HepG2 (cell line): ENCODE results near the gene LRP1B. TPM values are rescaled to one million over a fixed set of nuclear protein-coding genes. Genes with fewer than 3 reads are reported as not detected.

Experiments used
- ATAC-seq: fragments of 200-7000 bp; cut with Tn5 transposase; 3 replicates; pipeline ENCODE4 v1.9.1; 2020; ENCODE audit warnings: mild to moderate bottlenecking, moderate library complexity
- BruUV-seq: library from RNA; stranded (reverse); fragments of 400-500 nt; replicated peaks from 2 replicates; lab custom pipeline; 2021; lab: Mats Ljungman, UMichigan
- CTCF ChIA-PET: fragments of 300-600 bp; formaldehyde crosslinking; extraction: SDS; loops from one replicate; lab custom pipeline; 2021; ENCODE audit warnings: low total read pairs, inconsistent platforms, low intra/inter-chr PET ratio; lab: Yijun Ruan, JAX
- POLR2A ChIA-PET: fragments of 350-600 bp; sonication (Branson Sonifier 250); formaldehyde crosslinking; loops from one replicate; lab custom pipeline; 2020; ENCODE audit warnings: antibody characterized with exemption, inconsistent platforms; lab: Yijun Ruan, JAX
- DNase-seq: peaks from one replicate; pipeline ENCODE4 v3.0.0-alpha.2; 2015; ENCODE audit warnings: low spot score
- FAIRE-seq: peaks from 3 replicates; lab custom pipeline; 2011; peaks lifted over from hg19 to GRCh38; lab: Jason Lieb, UNC
- H2AFZ ChIP-seq: one replicate; pipeline ENCODE4 v1.6.1; 2011; ENCODE audit warnings: low read length, inconsistent platforms
- H3K27ac ChIP-seq: fragments of 300-600 bp; 3 replicates; pipeline ENCODE4 v1.8.0; 2011; ENCODE audit warnings: mixed run types, mild to moderate bottlenecking, mixed read lengths, low read length, inconsistent platforms; ENCODE audit not compliant: insufficient read depth; ENCODE audit errors: extremely low read length
- H3K27me3 ChIP-seq, 2 experiments: fragments of 200-600 bp in 1 of 2; 2 replicates in 1 of 2; 3 replicates in 1 of 2; pipeline versions ENCODE4 v1.6.0 to v1.8.0; 2011; ENCODE audit warnings: low read length in 2 of 2, mild to moderate bottlenecking in 2 of 2, moderate library complexity in 2 of 2, inconsistent platforms in 1 of 2; ENCODE audit not compliant: insufficient read depth in 2 of 2, control insufficient read depth in 1 of 2
- H3K36me3 ChIP-seq, 2 experiments: fragments of 200-600 bp in 1 of 2; replicated peaks in 1 of 2; 2 replicates in 1 of 2; 3 replicates in 1 of 2; pipeline versions ENCODE4 v1.5.1 to v1.8.0; 2011; ENCODE audit warnings: low read length in 2 of 2, inconsistent platforms in 1 of 2; ENCODE audit not compliant: insufficient read depth in 2 of 2, control insufficient read depth in 1 of 2
- H3K4me1 ChIP-seq: 2 replicates; pipeline ENCODE4 v1.5.1; 2012; ENCODE audit warnings: low read length, inconsistent platforms; ENCODE audit not compliant: insufficient read depth
- H3K4me2 ChIP-seq: 2 replicates; pipeline ENCODE4 v1.6.0; 2011; ENCODE audit warnings: low read depth, low read length, inconsistent platforms
- H3K4me3 ChIP-seq, 3 experiments: fragments of 200-600 bp in 1 of 3; sonication (generic), shearing (Covaris generic) in 1 of 3; replicated peaks in 1 of 3; 2 replicates each; pipeline ENCODE4 v1.5.1; 2011 to 2016; ENCODE audit warnings: low read length in 3 of 3, inconsistent platforms in 2 of 3, low read depth in 2 of 3, mild to moderate bottlenecking in 2 of 3, control low read depth in 1 of 3, mixed read lengths in 1 of 3; ENCODE audit not compliant: insufficient read depth in 1 of 3
- H3K79me2 ChIP-seq: one replicate; pipeline ENCODE4 v1.6.1; 2011; ENCODE audit warnings: low read length, inconsistent platforms; ENCODE audit not compliant: insufficient read depth
- H3K9ac ChIP-seq: 2 replicates; pipeline ENCODE4 v1.6.0; 2011; ENCODE audit warnings: mild to moderate bottlenecking, low read depth, low read length, inconsistent platforms; ENCODE audit not compliant: insufficient read depth
- H3K9me3 ChIP-seq: 2 replicates; pipeline ENCODE4 v1.5.1; 2012; ENCODE audit warnings: mild to moderate bottlenecking, low read length
- H4K20me1 ChIP-seq: 2 replicates; pipeline ENCODE4 v1.6.0; 2011; ENCODE audit warnings: inconsistent platforms, mild to moderate bottlenecking, low read length, moderate library complexity; ENCODE audit not compliant: insufficient read depth
- CHCHD3 ChIP-seq: sonication (generic); formaldehyde crosslinking; IDR thresholded peaks from 2 replicates; pipeline ENCODE4 v1.8.0; 2022; ENCODE audit warnings: mild to moderate bottlenecking, missing genetic modification reagents, moderate library complexity
- GTF2F1 ChIP-seq: fragments of 150-350 bp; IDR thresholded peaks from 2 replicates; pipeline ENCODE4 v1.6.1; 2014; ENCODE audit warnings: low read length
- HIVEP1 ChIP-seq: sonication (generic); formaldehyde crosslinking; IDR thresholded peaks from 2 replicates; pipeline ENCODE4 v1.4.0; 2020; ENCODE audit warnings: mild to moderate bottlenecking, missing genetic modification reagents
- KAT8 ChIP-seq: IDR thresholded peaks from 2 replicates; pipeline ENCODE4 v1.6.1; 2016; ENCODE audit warnings: missing genetic modification reagents, missing compliant biosample characterization
- KDM4B ChIP-seq: sonication (generic); formaldehyde crosslinking; IDR thresholded peaks from 2 replicates; pipeline ENCODE4 v1.4.0; 2020; ENCODE audit warnings: missing genetic modification reagents
- MAFK ChIP-seq, 2 experiments: IDR thresholded peaks in 1 of 2; conservative IDR thresholded peaks in 1 of 2; 2 replicates each; pipeline ENCODE4 v1.6.1; 2011; ENCODE audit warnings: improper control_type of control experiment in 2 of 2, low read length in 2 of 2
- MIXL1 ChIP-seq: IDR thresholded peaks from 2 replicates; pipeline ENCODE4 v1.6.1; 2016
- NCOA5 ChIP-seq: sonication (generic); formaldehyde crosslinking; IDR thresholded peaks from 2 replicates; pipeline ENCODE4 v1.4.0; 2020; ENCODE audit warnings: missing genetic modification reagents
- PHF8 ChIP-seq: sonication (generic); formaldehyde crosslinking; IDR thresholded peaks from 2 replicates; pipeline ENCODE4 v1.5.0; 2020; ENCODE audit warnings: missing genetic modification reagents
- RARA ChIP-seq: IDR thresholded peaks from 2 replicates; pipeline ENCODE4 v1.6.1; 2016; ENCODE audit warnings: missing genetic modification reagents, missing compliant biosample characterization
- REPIN1 ChIP-seq: sonication (generic); formaldehyde crosslinking; IDR thresholded peaks from 2 replicates; pipeline ENCODE4 v1.8.0; 2022; ENCODE audit warnings: missing genetic modification reagents, low read depth, mild to moderate bottlenecking, borderline replicate concordance
- SOX6 ChIP-seq, 2 experiments: fragments of 450-650 bp in 1 of 2; sonication (generic) in 1 of 2; formaldehyde crosslinking in 1 of 2; IDR thresholded peaks; 2 replicates each; pipeline versions ENCODE4 v1.4.0 to v1.6.1; 2017 to 2020; ENCODE audit warnings: antibody characterized with exemption in 1 of 2, mild to moderate bottlenecking in 1 of 2, missing genetic modification reagents in 1 of 2
- SYNCRIP ChIP-seq: fragments of 200-400 bp; formaldehyde crosslinking; IDR thresholded peaks from 2 replicates; pipeline ENCODE4 v1.6.1; 2018; ENCODE audit warnings: mild to moderate bottlenecking, low read depth, low read length; ENCODE audit not compliant: insufficient read depth
- TCF12 ChIP-seq, 2 experiments: fragments of 450-650 bp in 1 of 2; sonication (generic) in 1 of 2; formaldehyde crosslinking in 1 of 2; IDR thresholded peaks; 2 replicates each; pipeline versions ENCODE4 v1.6.1 to v1.8.0; 2017 to 2022; ENCODE audit warnings: antibody characterized with exemption in 1 of 2, mild to moderate bottlenecking in 1 of 2, missing genetic modification reagents in 1 of 2, moderate library complexity in 1 of 2
- ZC3H13 ChIP-seq: sonication (generic); formaldehyde crosslinking; IDR thresholded peaks from 2 replicates; pipeline ENCODE4 v1.8.1; 2023; ENCODE audit warnings: mild to moderate bottlenecking, missing genetic modification reagents, moderate library complexity
- ZNF33B ChIP-seq: sonication (generic); formaldehyde crosslinking; IDR thresholded peaks from 2 replicates; pipeline ENCODE4 v1.5.1; 2020; ENCODE audit warnings: mild to moderate bottlenecking, missing genetic modification reagents
- ZNF441 ChIP-seq: sonication (generic); formaldehyde crosslinking; IDR thresholded peaks from 2 replicates; pipeline ENCODE4 v1.7.0; 2021; ENCODE audit warnings: missing genetic modification reagents, borderline replicate concordance
- ZNF530 ChIP-seq: sonication (generic); formaldehyde crosslinking; IDR thresholded peaks from 2 replicates; pipeline ENCODE4 v1.5.0; 2020; ENCODE audit warnings: low read depth, mild to moderate bottlenecking, missing genetic modification reagents
- ZNF672 ChIP-seq: sonication (generic); formaldehyde crosslinking; IDR thresholded peaks from 2 replicates; pipeline ENCODE4 v1.8.1; 2022; ENCODE audit warnings: missing genetic modification reagents
- ZNF850 ChIP-seq: sonication (generic); formaldehyde crosslinking; conservative IDR thresholded peaks from 2 replicates; pipeline ENCODE4 v1.9.0; 2021; ENCODE audit warnings: mild to moderate bottlenecking, missing genetic modification reagents
- ZSCAN20 ChIP-seq: sonication (generic); formaldehyde crosslinking; IDR thresholded peaks from 2 replicates; pipeline ENCODE4 v1.4.0; 2020; ENCODE audit warnings: missing genetic modification reagents, mild to moderate bottlenecking, borderline replicate concordance
- ZSCAN31 ChIP-seq: sonication (generic); formaldehyde crosslinking; IDR thresholded peaks from 2 replicates; pipeline ENCODE4 v1.5.0; 2020; ENCODE audit warnings: low read depth, mild to moderate bottlenecking, missing genetic modification reagents
- WGBS: methylation state at CpG from one replicate; pipeline ENCODE4 v1.1.6; 2017; ENCODE audit warnings: low lambda C conversion rate; 5-methylcytosine and 5-hydroxymethylcytosine counted together
- in situ Hi-C: cut with HindIII; loops from 2 replicates; pipeline ENCODE4 v1.10.0; 2017; ENCODE audit warnings: low pct_unique_long_range_greater_than_20kb; ENCODE audit not compliant: extremely low pct_ligation_motif_present
- intact Hi-C: fragments of 100-400 bp; cut with micrococcal nuclease; formaldehyde crosslinking; loops from one replicate; pipeline ENCODE4 v1.10.0; 2022; ENCODE audit not compliant: unreplicated experiment
- polyA plus RNA-seq, 8 experiments: library from polyadenylated mRNA; depleted of rRNA in 3 of 8; stranded (reverse) in 7 of 8; unstranded in 1 of 8; fragments of >200 nt; fragmentation: Illumina TruSeq in 4 of 8; extraction: Trizol in 4 of 8; gene quantifications; 2 replicates each; pipeline versions ENCODE4 v1.2.1 to v1.2.3, GENCODE V29; 2011 to 2016; ENCODE audit warnings: low read depth in 4 of 8, missing spikeins in 1 of 8, mixed read lengths in 1 of 8; ENCODE audit not compliant: insufficient read depth in 1 of 8
- total RNA-seq, 5 experiments: library from RNA; depleted of rRNA; stranded (reverse); fragments of >200 nt; fragmentation: Illumina TruSeq; extraction: Trizol; gene quantifications; 2 replicates each; pipeline ENCODE4 v1.2.3, GENCODE V29; 2016; ENCODE audit warnings: low read depth in 1 of 5
- TF ChIP-seq, protein P1 (sequence below): sonication (generic); formaldehyde crosslinking; IDR thresholded peaks from 2 replicates; pipeline ENCODE4 v1.4.0; 2020; ENCODE audit warnings: missing genetic modification reagents, borderline replicate concordance
- TF ChIP-seq, protein P2 (sequence below): sonication (generic); formaldehyde crosslinking; IDR thresholded peaks from 2 replicates; pipeline ENCODE4 v1.5.1; 2020; ENCODE audit warnings: missing genetic modification reagents, mild to moderate bottlenecking, borderline replicate concordance

LRP1B gene
- total and polyA plus RNA-seq, 2 of the 13 experiments (the other 11 are each of a cell fraction or from before 2014, with no cell fraction given) = 0.04 TPM; not detected in 1

DNA sequence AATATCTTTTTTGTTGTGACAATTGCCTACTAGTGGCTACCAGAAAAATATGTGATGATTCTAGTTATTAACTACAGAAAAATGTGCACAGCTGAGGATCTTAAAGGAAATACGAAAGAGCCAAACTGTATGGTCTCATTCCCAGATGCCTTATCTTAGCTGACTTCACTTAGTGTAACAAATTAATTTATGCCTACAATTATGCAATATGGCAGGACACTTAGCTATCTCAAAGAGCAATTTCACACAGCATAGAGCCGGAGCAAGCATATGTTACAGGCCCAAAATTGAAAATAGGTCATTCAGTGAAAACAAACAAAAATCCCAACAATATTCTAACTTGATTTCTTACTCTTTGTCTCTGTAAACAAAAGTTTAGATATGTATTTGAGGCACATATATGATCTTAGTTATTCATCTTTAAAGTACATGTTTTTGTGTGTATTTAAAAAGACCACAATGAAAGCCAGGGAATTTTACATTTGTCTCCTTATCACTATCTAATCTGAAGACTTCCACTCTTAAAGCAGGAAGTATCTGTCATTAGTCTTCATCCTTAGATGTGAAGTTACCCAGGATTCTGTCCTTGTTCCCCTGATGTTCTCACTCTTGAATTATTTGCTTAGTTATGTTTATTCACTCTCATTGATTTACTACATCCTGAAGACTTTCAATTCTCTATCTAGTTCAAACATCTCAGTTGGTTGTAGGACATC lies 1771.6 kb downstream of the LRP1B start (continued):
- TF ChIP-seq, protein P1, sequence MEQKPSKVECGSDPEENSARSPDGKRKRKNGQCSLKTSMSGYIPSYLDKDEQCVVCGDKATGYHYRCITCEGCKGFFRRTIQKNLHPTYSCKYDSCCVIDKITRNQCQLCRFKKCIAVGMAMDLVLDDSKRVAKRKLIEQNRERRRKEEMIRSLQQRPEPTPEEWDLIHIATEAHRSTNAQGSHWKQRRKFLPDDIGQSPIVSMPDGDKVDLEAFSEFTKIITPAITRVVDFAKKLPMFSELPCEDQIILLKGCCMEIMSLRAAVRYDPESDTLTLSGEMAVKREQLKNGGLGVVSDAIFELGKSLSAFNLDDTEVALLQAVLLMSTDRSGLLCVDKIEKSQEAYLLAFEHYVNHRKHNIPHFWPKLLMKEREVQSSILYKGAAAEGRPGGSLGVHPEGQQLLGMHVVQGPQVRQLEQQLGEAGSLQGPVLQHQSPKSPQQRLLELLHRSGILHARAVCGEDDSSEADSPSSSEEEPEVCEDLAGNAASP (CRISPR knock-in tag) = no peak
- TF ChIP-seq ZNF441 (CRISPR knock-in tag) = no peak
- TF ChIP-seq ZNF672 = no peak
- TF ChIP-seq SYNCRIP = no peak
- no peak for TF ChIP-seq ZSCAN31 (CRISPR knock-in tag)
- no peak for TF ChIP-seq GTF2F1
- TF ChIP-seq PHF8 (CRISPR knock-in tag) = no peak
- TF ChIP-seq ZNF530 (CRISPR knock-in tag) = no peak
- no peak for TF ChIP-seq ZNF33B (CRISPR knock-in tag)
- TF ChIP-seq HIVEP1 = no peak
- TF ChIP-seq SOX6 (IDR thresholded peaks at IDR 0.05) = no peak
- TF ChIP-seq SOX6 (CRISPR knock-in tag; IDR thresholded peaks at IDR 0.05) = no peak
- TF ChIP-seq ZC3H13 (CRISPR knock-in tag) = no peak
- TF ChIP-seq ZNF850 = no peak

GRCh38 chr2:140356697-140357096 lies 1774.1 kb downstream of the LRP1B start:
- no peaks in the 10 kb centered on the region for H3K36me3 ChIP-seq
- DNase-seq (no peak), ATAC-seq (no peak), FAIRE-seq (no peak)
- BruUV-seq = no TSS peak
- H2AFZ ChIP-seq = no peak overlapping the region
- H4K20me1 ChIP-seq = no peaks in the 10 kb centered on the region
- WGBS = 87% methylated on average over 1 of the region's 1 CpG
- ChIA-PET POLR2A (no interaction called here), CTCF (no interaction called here)
- no peaks in the 10 kb centered on the region for H3K9me3 ChIP-seq
- no peaks in the 10 kb centered on the region for H3K79me2 ChIP-seq
- no peak overlapping the region for H3K27ac ChIP-seq
- H3K4me1 ChIP-seq = no peaks in the 10 kb centered on the region
- H3K9ac ChIP-seq = no peak overlapping the region
- H3K4me3 ChIP-seq = no peak overlapping the region
- no peak overlapping the region for H3K4me2 ChIP-seq
- no peaks in the 10 kb centered on the region for H3K27me3 ChIP-seq
- intact Hi-C loops (no loop called here), in situ Hi-C loops (no loop called here)
- TF ChIP-seq ZSCAN20 (no peak), NCOA5 (CRISPR knock-in tag) (no peak), MIXL1 (CRISPR knock-in tag) (no peak), TCF12 (IDR thresholded peaks at IDR 0.05) (no peak), TCF12 (CRISPR knock-in tag; IDR thresholded peaks at IDR 0.05) (no peak), CHCHD3 (no peak), MAFK (conservative IDR thresholded peaks at IDR 0.05 in 1 of 2, IDR thresholded peaks at IDR 0.05 in 1 of 2; ENCODE audit: low read length in 2 of 2) (peak; percentile 30 to 63), RARA (CRISPR knock-in tag) (no peak), REPIN1 (CRISPR knock-in tag) (no peak), KAT8 (CRISPR knock-in tag) (no peak), KDM4B (CRISPR knock-in tag) (no peak)
- TF ChIP-seq, protein P2, sequence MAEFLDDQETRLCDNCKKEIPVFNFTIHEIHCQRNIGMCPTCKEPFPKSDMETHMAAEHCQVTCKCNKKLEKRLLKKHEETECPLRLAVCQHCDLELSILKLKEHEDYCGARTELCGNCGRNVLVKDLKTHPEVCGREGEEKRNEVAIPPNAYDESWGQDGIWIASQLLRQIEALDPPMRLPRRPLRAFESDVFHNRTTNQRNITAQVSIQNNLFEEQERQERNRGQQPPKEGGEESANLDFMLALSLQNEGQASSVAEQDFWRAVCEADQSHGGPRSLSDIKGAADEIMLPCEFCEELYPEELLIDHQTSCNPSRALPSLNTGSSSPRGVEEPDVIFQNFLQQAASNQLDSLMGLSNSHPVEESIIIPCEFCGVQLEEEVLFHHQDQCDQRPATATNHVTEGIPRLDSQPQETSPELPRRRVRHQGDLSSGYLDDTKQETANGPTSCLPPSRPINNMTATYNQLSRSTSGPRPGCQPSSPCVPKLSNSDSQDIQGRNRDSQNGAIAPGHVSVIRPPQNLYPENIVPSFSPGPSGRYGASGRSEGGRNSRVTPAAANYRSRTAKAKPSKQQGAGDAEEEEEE (CRISPR knock-in tag) = no peak
